ENCODE results near the gene ERCC3.

DNA sequence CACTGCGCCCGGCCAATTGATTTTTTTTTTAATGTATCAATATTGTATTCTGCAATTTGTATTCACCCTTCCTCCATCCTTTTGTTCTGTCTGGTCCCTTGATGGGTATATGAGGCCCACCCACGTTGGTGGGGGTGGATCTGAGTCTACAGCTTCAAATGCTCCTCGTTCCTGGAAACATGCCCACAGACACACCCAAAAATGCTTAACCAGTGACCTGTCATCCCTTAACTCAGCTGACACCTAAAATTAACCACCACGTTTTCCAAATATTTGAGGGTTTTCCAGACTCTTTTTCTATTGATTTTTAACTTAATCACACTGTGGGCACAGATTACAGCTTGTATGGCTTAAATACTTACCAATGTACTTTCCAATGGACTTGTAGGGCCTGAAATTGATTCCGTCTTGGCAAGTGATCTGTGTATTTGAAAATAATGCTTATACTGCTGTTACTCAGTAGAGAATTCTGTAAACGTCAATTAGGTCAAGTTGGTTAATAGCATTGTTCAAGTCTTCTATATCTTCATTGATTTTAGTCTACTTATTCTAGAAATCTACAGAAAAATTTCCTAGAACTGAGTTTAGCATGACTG, 39.5 kb downstream of the ERCC3 start:
- TF ChIP-seq TOX (CRISPR knock-in tag; IDR thresholded peaks at IDR 0.05; ENCODE audit: borderline replicate concordance) (no peak), SNAI2 (CRISPR knock-in tag; IDR thresholded peaks at IDR 0.05) (no peak), OSR1 (CRISPR knock-in tag; IDR thresholded peaks at IDR 0.05) (no peak), ZNF565 (CRISPR knock-in tag; conservative IDR thresholded peaks at IDR 0.05; ENCODE audit: low read depth) (no peak), BACH2 (CRISPR knock-in tag; IDR thresholded peaks at IDR 0.05; ENCODE audit: borderline replicate concordance) (no peak), ZNF8 (CRISPR knock-in tag; IDR thresholded peaks at IDR 0.05) (no peak), TCF4 (CRISPR knock-in tag; IDR thresholded peaks at IDR 0.05; ENCODE audit: borderline replicate concordance) (no peak), ZFP30 (CRISPR knock-in tag; IDR thresholded peaks at IDR 0.05) (no peak), ARNTL (CRISPR knock-in tag; IDR thresholded peaks at IDR 0.05; ENCODE audit: borderline replicate concordance, low read depth) (no peak)
- TF ChIP-seq, protein P1, sequence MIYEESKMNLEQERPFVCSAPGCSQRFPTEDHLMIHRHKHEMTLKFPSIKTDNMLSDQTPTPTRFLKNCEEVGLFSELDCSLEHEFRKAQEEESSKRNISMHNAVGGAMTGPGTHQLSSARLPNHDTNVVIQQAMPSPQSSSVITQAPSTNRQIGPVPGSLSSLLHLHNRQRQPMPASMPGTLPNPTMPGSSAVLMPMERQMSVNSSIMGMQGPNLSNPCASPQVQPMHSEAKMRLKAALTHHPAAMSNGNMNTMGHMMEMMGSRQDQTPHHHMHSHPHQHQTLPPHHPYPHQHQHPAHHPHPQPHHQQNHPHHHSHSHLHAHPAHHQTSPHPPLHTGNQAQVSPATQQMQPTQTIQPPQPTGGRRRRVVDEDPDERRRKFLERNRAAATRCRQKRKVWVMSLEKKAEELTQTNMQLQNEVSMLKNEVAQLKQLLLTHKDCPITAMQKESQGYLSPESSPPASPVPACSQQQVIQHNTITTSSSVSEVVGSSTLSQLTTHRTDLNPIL (CRISPR knock-in tag; IDR thresholded peaks at IDR 0.05; ENCODE audit: low read depth), result no peak
- TF ChIP-seq, protein P2, sequence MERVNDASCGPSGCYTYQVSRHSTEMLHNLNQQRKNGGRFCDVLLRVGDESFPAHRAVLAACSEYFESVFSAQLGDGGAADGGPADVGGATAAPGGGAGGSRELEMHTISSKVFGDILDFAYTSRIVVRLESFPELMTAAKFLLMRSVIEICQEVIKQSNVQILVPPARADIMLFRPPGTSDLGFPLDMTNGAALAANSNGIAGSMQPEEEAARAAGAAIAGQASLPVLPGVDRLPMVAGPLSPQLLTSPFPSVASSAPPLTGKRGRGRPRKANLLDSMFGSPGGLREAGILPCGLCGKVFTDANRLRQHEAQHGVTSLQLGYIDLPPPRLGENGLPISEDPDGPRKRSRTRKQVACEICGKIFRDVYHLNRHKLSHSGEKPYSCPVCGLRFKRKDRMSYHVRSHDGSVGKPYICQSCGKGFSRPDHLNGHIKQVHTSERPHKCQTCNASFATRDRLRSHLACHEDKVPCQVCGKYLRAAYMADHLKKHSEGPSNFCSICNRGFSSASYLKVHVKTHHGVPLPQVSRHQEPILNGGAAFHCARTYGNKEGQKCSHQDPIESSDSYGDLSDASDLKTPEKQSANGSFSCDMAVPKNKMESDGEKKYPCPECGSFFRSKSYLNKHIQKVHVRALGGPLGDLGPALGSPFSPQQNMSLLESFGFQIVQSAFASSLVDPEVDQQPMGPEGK (CRISPR knock-in tag; IDR thresholded peaks at IDR 0.05; ENCODE audit: borderline replicate concordance), result no peak
